NCI-H2081 treated with DMSO at 0.1 percent for 48 hours (cell line): ENCODE results near the gene C1orf210.

ENCODE experiments used
- DNase-seq: peaks from one replicate; lab custom pipeline; 2025; lab: John Stamatoyannopoulos, UW

Gene C1orf210

DNA sequence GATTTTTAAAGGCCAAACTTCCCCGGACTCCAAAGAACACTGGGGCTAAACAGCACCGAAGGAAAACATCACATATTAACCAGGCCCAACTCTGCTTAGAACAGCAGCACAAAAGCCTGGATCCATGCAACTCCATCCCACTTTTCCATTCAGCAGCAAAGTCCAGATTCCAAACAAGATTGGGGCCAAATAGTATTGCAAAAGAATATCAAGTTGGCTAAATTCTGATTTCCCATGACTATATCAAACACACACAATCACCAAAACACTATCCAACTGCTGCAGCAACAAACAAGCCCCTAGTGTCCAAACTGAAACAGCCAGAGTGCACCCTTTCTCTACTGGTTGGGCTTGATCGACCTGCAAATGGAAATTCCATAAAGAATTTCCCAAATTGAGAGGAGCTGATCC lies 35.0 kb downstream of the C1orf210 start:
- DNase-seq = no peak

DNA sequence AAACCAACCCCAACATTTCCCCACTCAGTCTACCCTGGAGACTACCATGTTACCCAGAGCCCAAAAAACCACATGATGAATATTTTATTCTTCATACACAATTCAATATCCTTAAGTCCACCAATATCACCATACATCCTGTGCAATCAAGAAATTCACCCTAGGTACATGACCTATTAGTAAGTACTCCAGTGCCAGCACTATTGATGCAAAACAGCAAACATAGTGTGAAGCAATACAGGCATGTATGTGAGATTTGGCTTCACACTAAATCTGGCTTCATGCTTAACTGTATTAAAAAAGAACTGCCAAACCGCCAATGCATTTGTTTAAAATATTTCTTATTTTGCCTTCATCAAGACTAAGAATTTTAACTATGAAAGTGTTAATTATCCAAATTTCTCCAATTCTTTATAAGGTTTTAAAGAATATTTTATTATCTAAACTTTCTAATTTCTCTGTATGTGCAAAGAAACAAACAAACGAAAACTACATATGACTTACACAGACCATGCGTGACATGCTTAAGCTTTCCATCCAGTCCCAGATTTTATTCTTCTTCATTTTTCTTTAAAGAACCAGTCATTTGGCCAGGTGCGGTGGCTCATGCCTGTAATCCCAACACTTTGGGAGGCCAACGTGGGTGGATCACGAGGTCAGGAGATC lies 38.0 kb downstream of the C1orf210 start:
- DNase-seq = no peak

DNA sequence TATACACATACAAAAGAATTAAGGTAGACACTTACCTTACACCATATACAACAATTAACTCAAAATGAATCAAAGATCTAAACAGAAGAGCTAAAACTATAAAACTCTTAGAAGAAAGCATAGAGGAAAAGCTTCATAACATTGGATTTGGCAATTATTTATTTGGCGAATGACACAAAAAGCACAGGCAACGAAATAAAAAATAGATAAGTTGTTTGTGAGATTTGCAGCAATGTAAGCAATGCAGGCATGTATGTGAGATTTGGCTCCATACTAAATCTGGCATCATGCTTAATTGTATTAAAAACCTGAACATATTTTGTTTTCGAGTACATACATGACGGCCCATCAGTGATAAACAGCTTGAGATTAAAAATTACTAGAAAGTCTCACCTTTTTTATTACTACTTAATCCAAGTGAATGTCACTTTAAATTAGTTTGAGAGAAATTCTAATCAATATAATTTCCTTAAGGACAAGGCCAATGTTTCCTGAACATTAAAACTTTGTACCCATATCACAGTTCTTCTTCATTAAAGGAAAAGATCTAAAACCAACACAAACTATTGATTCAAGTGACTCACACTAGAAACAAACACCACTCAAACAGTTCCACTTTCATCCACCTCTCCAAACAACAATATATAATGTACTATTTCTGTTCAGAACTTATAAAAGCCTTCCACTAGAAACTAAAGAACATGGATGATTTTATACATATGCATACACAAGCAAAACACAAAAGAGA lies 38.7 kb downstream of the C1orf210 start:
- DNase-seq = no peak

DNA sequence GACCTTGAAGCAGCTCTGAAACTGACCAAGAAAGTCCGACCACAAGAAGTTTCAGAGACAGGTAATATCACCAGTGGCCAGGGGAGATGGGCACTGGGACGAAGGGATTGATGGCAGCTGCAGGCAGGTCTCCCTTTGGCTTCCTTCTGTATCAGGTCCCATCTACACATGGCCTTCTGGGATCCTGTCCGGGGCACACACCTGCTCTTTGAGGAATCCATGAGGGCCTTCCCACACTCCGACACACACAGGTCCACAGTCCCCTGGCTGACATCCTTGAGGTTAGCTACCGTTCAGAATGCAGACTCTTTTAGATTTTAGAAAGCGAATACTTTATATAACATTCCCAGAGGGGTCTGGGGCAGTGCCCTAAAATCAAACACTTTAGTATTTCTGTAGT lies 42.1 kb downstream of the C1orf210 start:
- no peak for DNase-seq

DNA sequence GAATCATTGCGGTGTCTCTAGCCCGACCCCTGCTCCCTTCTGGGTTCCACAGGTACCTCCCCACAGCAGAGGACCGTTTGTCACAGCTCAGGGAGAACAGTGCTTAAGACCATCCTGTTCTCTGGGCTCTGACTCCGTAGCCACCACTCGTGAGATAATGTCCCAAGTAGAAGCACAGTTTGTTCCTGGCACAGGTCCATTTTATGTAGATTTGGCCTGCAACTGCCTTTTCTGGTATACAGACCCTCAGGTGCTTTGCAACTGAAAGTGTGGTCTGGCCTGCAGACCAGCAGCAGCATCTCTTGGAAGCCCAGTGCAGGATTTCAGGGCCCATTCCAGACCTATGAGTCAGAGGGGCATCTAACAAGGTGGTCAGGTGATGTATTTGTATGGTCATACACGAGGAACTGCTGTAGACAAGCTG lies 44.0 kb downstream of the C1orf210 start:
- no peak for DNase-seq

DNA sequence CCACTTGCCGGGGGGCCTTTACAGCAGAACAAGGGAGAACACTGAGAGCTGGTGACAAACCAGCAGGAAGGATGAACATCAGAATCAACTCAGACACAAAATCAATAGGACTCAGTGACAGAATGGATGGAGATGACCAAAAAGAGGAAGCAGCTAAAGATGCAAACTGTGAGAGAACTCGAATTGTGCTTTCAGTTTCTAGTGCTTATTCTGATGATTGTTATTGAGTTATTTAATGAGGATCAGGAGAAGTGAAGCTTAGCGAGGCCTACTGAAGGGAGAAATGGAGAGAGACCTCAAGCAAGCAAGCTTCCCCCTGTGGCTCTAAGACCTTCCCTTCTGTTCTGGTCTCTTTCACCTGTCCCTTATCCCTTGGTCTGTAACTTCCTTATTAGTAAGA lies 45.9 kb downstream of the C1orf210 start:
- no peak for DNase-seq

DNA sequence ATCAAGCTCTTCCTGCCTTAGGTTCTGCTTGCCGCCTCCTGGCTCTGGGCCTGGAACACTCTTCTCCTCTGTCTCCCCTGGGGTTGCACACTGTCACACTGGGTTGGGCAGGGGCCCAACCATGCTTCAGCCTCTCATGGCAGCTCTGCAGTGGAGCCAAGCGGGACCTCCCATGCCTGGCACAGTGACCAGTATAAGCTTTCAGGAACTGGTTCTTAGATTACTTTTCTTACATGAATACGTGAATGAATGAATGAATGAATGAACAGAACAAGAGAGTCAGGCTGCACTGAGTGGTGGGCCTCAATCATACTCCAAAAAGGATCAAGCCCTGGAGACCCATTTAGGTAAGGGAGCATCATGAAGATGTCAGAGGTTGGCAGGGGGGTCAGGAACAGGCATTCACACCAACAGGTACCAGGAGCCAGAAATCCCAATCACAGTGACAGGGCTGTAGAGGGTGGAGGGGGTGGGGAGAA lies 46.4 kb downstream of the C1orf210 start:
- DNase-seq = no peak

DNA sequence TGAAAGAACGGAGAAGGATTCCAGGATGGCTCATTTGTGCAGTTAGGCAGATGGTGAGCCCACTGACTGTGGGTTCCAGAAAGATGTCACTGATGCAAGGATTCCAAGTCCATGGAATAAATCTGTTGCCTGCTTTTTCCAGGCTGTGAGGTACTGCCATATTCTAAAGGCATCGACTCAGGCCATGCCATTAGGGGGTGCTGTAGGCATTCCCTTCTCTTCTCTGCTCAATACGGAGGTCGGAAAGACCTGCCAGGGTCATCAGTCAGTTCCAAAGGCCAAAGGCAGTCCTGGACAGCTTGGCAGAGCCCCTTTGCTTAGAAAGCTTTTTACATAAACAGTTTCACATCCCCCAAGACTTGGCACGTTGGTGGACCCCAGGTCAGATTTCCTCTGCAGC lies 47.3 kb downstream of the C1orf210 start:
- no peak for DNase-seq

DNA sequence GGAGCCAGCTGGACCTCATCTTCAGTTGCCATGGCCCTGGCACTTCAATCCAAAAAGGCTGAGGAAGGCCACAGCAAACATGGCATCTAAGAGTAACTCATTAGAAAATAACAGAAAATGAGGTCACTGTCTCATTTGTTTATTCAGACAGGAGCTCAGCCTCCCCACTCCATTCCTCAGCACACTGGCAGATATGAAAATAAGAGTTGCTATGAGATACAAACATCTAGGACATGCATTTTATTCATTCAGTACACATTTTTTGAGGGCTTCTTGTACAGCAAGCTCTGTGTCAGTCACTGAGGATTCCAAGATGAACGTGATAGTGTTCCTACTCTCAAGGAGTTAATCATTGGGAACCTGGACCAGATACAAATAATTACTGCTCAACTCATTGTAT lies 48.3 kb downstream of the C1orf210 start:
- no peak for DNase-seq

DNA sequence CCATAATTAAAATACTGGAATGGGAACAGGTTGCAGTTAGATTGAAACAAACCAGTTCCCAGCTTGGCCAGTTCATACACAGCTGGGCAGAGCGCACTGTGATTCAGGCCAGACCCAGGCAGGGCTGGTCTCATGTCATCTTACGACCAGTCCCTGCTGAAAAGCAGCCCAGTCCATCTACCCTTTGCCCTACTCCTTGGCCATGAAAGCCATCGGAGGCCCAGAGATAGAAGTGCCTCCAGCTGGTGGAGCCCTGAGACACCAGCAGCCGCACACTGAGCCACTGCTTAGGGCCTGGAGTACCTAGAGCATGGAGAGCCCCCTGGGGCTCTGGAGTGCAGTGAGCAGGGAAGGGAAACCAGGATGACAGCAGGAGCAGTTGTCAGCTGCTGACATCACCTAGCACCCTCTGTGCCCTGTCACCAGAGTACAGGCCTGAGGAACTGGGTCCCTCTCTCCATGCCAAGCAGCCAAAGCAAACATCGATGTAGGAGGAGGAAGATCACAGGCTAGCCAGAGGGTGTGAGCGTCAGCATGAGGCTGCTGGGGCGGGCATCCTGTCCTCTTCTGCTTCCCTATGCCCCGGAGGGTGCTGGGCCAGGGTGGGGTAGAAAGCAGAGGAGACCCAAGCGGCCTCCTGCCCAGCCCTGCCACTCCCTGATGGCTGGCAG lies 49.8 kb downstream of the C1orf210 start:
- DNase-seq = no peak

DNA sequence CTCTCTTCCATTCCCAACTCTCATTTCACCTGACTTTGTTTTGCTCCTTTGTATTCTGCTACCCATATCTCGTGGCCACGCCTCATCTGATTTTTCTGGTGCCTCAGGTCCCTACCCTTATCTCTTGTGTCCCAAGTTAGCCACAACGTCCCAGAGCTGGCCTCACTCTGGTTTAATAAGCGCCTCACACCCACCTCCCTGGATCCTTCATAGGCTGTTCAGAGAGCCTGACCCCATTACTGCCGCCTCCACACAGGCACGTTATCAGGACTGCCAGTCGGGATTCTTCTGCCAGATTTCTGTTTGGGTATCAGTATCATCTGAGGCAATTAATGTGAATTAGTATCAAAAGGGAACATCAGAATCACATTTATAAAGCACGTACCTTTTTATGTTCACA lies 50.3 kb downstream of the C1orf210 start:
- no peak for DNase-seq

DNA sequence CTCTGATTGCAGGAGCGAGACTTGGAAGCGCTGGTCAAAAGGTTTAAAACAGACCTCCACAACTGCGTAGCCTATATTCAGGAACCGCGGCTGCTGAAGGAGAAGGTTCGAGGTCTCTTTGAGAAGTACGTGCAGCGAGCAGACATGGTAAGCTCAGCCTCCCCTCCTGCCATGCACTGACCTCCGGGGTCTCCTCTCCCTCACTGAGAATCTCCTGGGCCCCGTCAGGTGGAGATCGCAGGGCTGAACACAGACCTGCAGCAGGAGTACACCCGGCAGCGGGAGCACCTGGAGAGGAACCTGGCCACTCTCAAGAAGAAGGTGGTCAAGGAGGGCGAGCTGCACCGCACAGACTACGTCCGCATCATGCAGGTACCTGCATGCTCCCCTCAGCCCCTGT lies 51.1 kb downstream of the C1orf210 start:
- no peak for DNase-seq

DNA sequence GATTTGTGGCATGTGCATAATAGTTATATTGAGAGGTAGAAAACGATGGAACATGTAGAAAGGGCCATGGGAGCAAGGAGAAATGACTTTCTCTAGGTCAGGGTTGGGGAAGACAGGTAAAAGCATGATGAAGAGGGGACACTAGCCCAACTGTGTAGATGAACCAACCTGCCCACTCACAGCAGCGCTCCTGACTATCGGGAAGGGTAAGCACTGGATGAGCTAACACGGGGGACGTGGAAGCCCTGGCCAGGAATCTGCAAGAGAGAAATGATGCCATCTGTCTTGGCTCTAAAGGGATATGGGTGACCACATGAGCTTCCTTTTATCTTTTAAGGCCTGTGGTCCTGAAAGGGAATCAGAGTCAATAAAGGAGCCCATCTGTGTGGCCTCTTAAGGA lies 51.8 kb downstream of the C1orf210 start:
- DNase-seq = no peak

DNA sequence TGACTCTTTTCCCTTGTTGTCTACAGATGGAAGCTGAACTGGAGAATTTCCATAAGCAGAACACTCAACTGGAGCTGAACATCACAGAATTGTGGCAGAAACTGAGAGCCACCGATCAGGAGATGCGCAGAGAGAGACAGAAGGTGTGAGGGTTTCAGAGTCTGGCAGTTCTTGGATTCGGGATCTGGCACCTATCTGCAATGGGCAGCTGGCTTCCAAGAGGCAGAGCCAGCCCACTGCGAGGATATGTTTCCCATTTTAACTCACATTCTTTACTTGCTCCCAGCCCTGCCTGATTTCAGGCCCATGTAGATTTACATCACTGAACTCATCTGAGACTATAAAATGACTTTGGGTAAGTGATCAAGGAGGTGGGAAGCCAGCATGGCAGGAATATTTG lies 52.9 kb downstream of the C1orf210 start:
- no peak for DNase-seq

DNA sequence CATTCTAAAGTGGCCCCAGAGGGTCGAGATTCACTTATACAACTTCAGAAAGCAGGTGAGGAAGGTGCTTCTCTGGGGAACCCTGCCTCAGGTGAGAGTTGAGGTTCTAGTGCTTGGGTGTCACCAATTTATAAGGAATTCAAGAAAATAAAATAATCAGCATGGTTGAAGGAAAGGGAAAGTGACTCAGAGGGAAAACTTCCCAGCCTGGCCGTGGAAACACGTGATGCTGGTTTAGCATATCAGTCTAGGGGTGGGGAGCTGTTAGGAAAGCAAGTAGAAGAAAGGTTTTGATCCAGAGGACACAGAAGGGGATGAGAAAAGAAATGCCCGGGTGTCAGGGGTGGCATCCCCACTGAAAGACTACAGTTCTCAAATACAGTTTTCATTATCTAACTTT lies 53.3 kb downstream of the C1orf210 start:
- no peak for DNase-seq
